Thoracic aorta (tissue), 2 donors: ENCODE data around the gene KRT78. TPM values are rescaled to one million over a fixed set of nuclear protein-coding genes. Genes with fewer than 3 reads are reported as not detected.
A peak's percentile ranks its signal among the peaks of the same experiment; 100 is the strongest.
"Not testable (repeated sequence)": the region's sequence is repeated elsewhere in the genome, so short reads cannot be mapped to it uniquely, and the experiment has no call there.

Source experiments
- ATAC-seq: fragments of 150-250 bp; one replicate; pipeline ENCODE4 v1.8.0; 2017; ENCODE audit warnings: low read depth; ENCODE audit not compliant: insufficient number of reproducible peaks, low FRiP score
- DNase-seq: peaks from one replicate; pipeline ENCODE4 v3.0.0-alpha.2; 2020; ENCODE audit warnings: low spot score
- H3K27ac ChIP-seq, 2 donors: fragments of 200-600 bp; sonication (generic); 1 replicate in 1 of 2; 2 replicates in 1 of 2; pipeline ENCODE4 v1.5.1; 2016; ENCODE audit warnings: mild to moderate bottlenecking in 2 of 2, moderate library complexity in 2 of 2
- H3K27me3 ChIP-seq: fragments of 200-600 bp; sonication (generic); replicated peaks from 2 replicates; pipeline ENCODE4 v1.6.0; 2016; ENCODE audit warnings: mild to moderate bottlenecking; ENCODE audit not compliant: insufficient read depth
- H3K36me3 ChIP-seq: fragments of 200-600 bp; sonication (generic); one replicate; pipeline ENCODE4 v1.5.1; 2016
- H3K4me1 ChIP-seq, 2 donors: fragments of 200-600 bp; sonication (generic); 1 replicate in 1 of 2; 2 replicates in 1 of 2; pipeline versions ENCODE4 v1.5.1 to v1.6.0; 2016; ENCODE audit warnings: low read depth in 2 of 2, mild to moderate bottlenecking in 1 of 2; ENCODE audit not compliant: control insufficient read depth in 1 of 2
- H3K4me3 ChIP-seq: fragments of 200-600 bp; sonication (generic); 2 replicates; pipeline ENCODE4 v1.5.1; 2016; ENCODE audit warnings: mild to moderate bottlenecking
- H3K9me3 ChIP-seq: fragments of 200-600 bp; sonication (generic); 2 replicates; pipeline ENCODE4 v1.5.1; 2016
- CTCF ChIP-seq: fragments of 200-600 bp; sonication (generic); IDR thresholded peaks from one replicate; pipeline ENCODE4 v1.5.1; 2019; ENCODE audit warnings: antibody characterized with exemption
- total RNA-seq, 2 donors: library from RNA; depleted of rRNA; stranded (reverse); fragments of >200 nt; gene quantifications; one replicate each; pipeline versions ENCODE4 v1.1.0 to v1.2.3, GENCODE V29; 2016

The KRT78 gene
- total RNA-seq, 2 donors from 2014 or later, result not detected

DNA sequence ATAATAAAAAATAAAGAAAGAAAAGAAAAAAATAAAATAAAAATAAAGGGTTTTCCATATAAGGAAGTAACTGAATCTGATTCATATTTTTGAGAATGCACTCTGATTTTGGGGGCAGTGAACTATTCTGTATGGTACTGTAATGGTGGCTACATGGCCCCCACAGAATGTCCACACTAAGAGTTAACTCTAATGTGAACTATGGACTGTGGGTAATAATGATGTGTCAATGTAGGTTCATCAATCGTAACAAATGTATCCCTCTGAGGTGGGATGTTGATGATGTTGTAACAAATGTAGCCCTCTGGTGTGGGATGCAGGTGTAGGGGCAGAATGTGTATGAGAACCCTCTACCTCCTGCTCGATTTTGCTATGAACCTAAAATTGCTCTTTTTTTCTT is 42.2 kb upstream of the KRT78 start:
- no peak for TF ChIP-seq CTCF
- no peaks in the 10 kb centered on the region for H3K27me3 ChIP-seq
- no peak for ATAC-seq

DNA sequence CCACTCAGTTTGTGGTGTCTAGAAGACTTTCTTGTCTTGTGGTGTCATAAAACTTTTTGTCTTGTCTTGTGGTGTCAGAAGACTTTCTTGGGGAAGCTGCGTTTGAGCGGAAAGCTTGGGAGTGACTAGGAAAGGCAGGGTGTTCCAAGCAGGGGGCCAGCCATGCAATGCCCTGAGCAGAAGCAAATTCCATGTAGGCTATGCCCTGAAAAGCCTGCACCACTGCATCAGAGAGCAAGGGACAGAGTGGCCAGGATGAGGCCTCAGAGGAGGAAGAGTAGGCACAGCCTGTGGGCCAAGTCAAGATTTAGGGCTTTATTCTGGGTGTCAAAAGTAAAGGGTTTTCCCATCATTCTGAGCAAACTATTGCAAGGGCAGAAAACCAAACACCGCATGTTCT is 41.6 kb upstream of the KRT78 start:
- H3K27me3 ChIP-seq, result no peaks in the 10 kb centered on the region
- no peak for TF ChIP-seq CTCF
- DNase-seq (no peak), ATAC-seq (no peak)
- H3K4me3 ChIP-seq, result no peak overlapping the region
- H3K4me1 ChIP-seq, result no peaks in the 10 kb centered on the region
- H3K27ac ChIP-seq, result no peak overlapping the region
- no peaks in the 10 kb centered on the region for H3K36me3 ChIP-seq
- H3K9me3 ChIP-seq, result no peaks in the 10 kb centered on the region

More for the DNA sequence above, 42.2 kb upstream of the KRT78 start:
- no peak for DNase-seq
- Histone ChIP-seq H3K36me3 (no peaks in the 10 kb centered on the region), H3K4me1 (no peaks in the 10 kb centered on the region), H3K4me3 (no peak overlapping the region), H3K9me3 (no peaks in the 10 kb centered on the region), H3K27ac (no peak overlapping the region)

DNA sequence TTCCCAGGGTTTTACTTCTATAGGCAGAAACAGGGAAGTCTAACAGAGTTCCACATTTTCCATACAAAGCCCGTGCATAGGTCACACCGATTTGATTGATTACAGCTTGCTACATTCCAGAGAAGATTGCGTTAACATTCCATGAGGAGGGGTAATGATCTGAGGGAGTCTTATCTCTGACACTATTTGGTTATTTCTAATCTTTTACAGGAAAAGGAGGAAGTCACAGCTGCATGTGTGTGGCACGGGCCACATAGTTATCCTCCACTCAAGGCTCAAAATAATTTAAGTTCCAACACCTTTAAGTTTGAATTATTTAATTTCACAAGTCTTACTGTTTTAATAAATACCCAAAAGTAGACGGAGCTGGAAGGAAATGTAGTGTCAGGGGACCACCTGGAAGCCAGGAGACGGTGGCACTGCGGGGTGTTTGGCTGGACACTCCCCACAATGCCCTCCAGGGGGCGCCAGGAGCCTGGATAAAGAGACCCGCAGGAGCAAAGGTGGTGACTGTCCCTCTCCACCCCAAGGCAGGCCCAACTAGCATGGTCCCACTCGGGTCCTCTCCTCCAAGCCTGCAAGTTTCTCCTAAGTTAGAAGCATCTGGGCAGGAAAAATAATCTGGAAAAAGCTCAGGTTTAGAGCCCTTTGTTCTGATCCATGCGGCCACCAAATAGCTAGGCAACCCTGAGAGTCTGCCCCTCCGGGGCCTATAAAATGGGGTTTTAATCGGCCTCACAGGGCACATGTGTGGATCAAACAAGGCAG is 35.9 kb upstream of the KRT78 start:
- no peak for DNase-seq
- H3K36me3 ChIP-seq, result no peaks in the 10 kb centered on the region
- TF ChIP-seq CTCF, result peak; percentile 94

DNA sequence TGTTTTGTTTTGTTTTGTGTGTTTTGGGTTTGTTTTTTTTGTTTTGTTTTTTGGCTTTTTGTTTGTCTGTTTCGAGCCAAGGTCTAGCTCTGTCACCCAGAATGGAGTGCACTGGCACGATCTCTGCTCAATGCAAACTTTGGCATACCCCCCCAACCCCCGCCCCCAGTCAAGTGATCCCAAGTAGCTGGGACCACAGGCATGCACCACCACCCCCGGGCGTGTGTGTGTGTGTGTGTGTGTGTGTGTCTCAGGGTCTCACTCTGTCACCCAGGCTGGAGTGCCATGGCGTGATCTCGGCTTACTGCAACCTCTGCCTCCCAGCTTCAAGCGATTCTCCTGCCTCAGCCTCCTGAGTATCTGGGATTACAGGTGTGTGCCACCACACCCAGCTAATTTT is 31.7 kb upstream of the KRT78 start:
- not testable (repeated sequence) for H3K27ac ChIP-seq, H3K27me3 ChIP-seq, H3K4me3 ChIP-seq, H3K4me1 ChIP-seq, H3K9me3 ChIP-seq, H3K36me3 ChIP-seq, DNase-seq, ATAC-seq

More for the DNA sequence above, 35.9 kb upstream of the KRT78 start:
- Histone ChIP-seq H3K4me3 (no peak overlapping the region), H3K27me3 (no peaks in the 10 kb centered on the region), H3K27ac (no peak overlapping the region), H3K9me3 (no peaks in the 10 kb centered on the region), H3K4me1 (no peaks in the 10 kb centered on the region)
- no peak for ATAC-seq

- no peaks in the 10 kb centered on the region for H3K36me3 ChIP-seq
- no peak overlapping the region for H3K27ac ChIP-seq
- no peaks in the 10 kb centered on the region for H3K27me3 ChIP-seq
- TF ChIP-seq CTCF, result peak; percentile 73
- DNase-seq (no peak), ATAC-seq (peak; percentile 60)
- peak overlapping the region; percentile 59 for H3K4me3 ChIP-seq
- H3K4me1 ChIP-seq, result peaks cover 2 to 5% of the 10 kb centered on the region in 2 donors
- no peaks in the 10 kb centered on the region for H3K9me3 ChIP-seq
Observed at GRCh38 chr12:52879394-52880351, 30.9 kb upstream of the KRT78 start.
